ENCODE results near the gene ANO1.

The ANO1 gene

GRCh38 chr11:70201882-70202861 lies 124.1 kb downstream of the ANO1 start:
- Histone ChIP-seq H3K4me1 (ENCODE audit: low read length) (no peaks in the 10 kb centered on the region), H3K4me3 (ENCODE audit: low read length) (no peak overlapping the region), H3K27me3 (replicated peaks; ENCODE audit: insufficient read depth, low read length) (peaks cover 33% of the 10 kb centered on the region), H3K4me2 (ENCODE audit: low read depth, low read length) (peak overlapping the region; percentile 33; the same call in 1 of the 2 replicates), H3K9me3 (replicated peaks; ENCODE audit: insufficient read depth, low read length) (no peaks in the 10 kb centered on the region), H3K79me2 (ENCODE audit: low read length) (peaks cover 39% of the 10 kb centered on the region), H3K36me3 (replicated peaks; ENCODE audit: insufficient read depth, low read length) (no peaks in the 10 kb centered on the region; the same call in 1 of the 2 replicates), H3F3A (ENCODE audit: insufficient read depth, low read length) (peaks cover 12% of the 10 kb centered on the region), H4K20me1 (ENCODE audit: insufficient read depth, low read length) (no peaks in the 10 kb centered on the region), H3K27ac (ENCODE audit: low read length) (no peak overlapping the region), H3K9ac (ENCODE audit: low read length) (no peak overlapping the region), H2AFZ (ENCODE audit: low read length) (peak overlapping the region; percentile 2; the same call in 1 of the 2 replicates), H3K9me2 (replicated peaks; ENCODE audit: insufficient read depth, low read length) (no peaks in the 10 kb centered on the region)
- TF ChIP-seq EZH2phosphoT487 (IDR thresholded peaks at IDR 0.05; ENCODE audit: low read length) (no peak), CTCF (IDR thresholded peaks at IDR 0.05; ENCODE audit: low read length) (no peak), EZH2 (optimal IDR thresholded peaks at IDR 0.05; ENCODE audit: low read depth, low read length) (no peak)
- no peak for DNase-seq

- Histone ChIP-seq H3K9me3 (replicated peaks; ENCODE audit: insufficient read depth, low read length) (no peaks in the 10 kb centered on the region), H3F3A (ENCODE audit: insufficient read depth, low read length) (peaks cover 12% of the 10 kb centered on the region), H3K27me3 (replicated peaks; ENCODE audit: insufficient read depth, low read length) (peaks cover 33% of the 10 kb centered on the region), H2AFZ (ENCODE audit: low read length) (peak within 1 kb of the TSS; percentile 90), H3K9ac (ENCODE audit: low read length) (peak within 1 kb of the TSS; percentile 98), H3K36me3 (replicated peaks; ENCODE audit: insufficient read depth, low read length) (no peaks in the 10 kb centered on the region; the same call in 1 of the 2 replicates), H3K4me2 (ENCODE audit: low read depth, low read length) (peak within 1 kb of the TSS; percentile 82), H4K20me1 (ENCODE audit: insufficient read depth, low read length) (no peaks in the 10 kb centered on the region), H3K9me2 (replicated peaks; ENCODE audit: insufficient read depth, low read length) (no peaks in the 10 kb centered on the region), H3K27ac (ENCODE audit: low read length) (peak within 1 kb of the TSS; percentile 86), H3K79me2 (ENCODE audit: low read length) (peaks cover 40% of the 10 kb centered on the region), H3K4me1 (ENCODE audit: low read length) (no peaks in the 10 kb centered on the region), H3K4me3 (ENCODE audit: low read length) (peak within 1 kb of the TSS; percentile 98)
- TF ChIP-seq CTCF (IDR thresholded peaks at IDR 0.05; ENCODE audit: low read length) (no peak), EZH2 (optimal IDR thresholded peaks at IDR 0.05; ENCODE audit: low read depth, low read length) (no peak), EZH2phosphoT487 (IDR thresholded peaks at IDR 0.05; ENCODE audit: low read length) (no peak)
- DNase-seq: peak; percentile 97
Measured at GRCh38 chr11:70202920-70203750, 125.0 kb downstream of the ANO1 start, which contains the start of gene FADD. Gene FADD (plus strand): TSS chr11:70203296. CDS start chr11:70203460, 164 bp downstream.

- no peaks in the 10 kb centered on the region for H4K20me1 ChIP-seq (ENCODE audit: insufficient read depth, low read length)
- no peak overlapping the region for H2AFZ ChIP-seq (ENCODE audit: low read length)
- TF ChIP-seq EZH2phosphoT487 (IDR thresholded peaks at IDR 0.05; ENCODE audit: low read length) (no peak), CTCF (IDR thresholded peaks at IDR 0.05; ENCODE audit: low read length) (no peak), EZH2 (optimal IDR thresholded peaks at IDR 0.05; ENCODE audit: low read depth, low read length) (no peak)
- peaks cover 26% of the 10 kb centered on the region for H3K27me3 ChIP-seq (replicated peaks; ENCODE audit: insufficient read depth, low read length)
- H3K79me2 ChIP-seq (ENCODE audit: low read length): peaks cover 40% of the 10 kb centered on the region
- peaks cover 12% of the 10 kb centered on the region for H3F3A ChIP-seq (ENCODE audit: insufficient read depth, low read length)
- no peaks in the 10 kb centered on the region for H3K9me3 ChIP-seq (replicated peaks; ENCODE audit: insufficient read depth, low read length)
- H3K27ac ChIP-seq (ENCODE audit: low read length): peak overlapping the region; percentile 86
- no peaks in the 10 kb centered on the region; the same call in 1 of the 2 replicates for H3K36me3 ChIP-seq (replicated peaks; ENCODE audit: insufficient read depth, low read length)
- H3K4me2 ChIP-seq (ENCODE audit: low read depth, low read length): peak overlapping the region; percentile 82
- no peaks in the 10 kb centered on the region for H3K4me1 ChIP-seq (ENCODE audit: low read length)
- no peaks in the 10 kb centered on the region for H3K9me2 ChIP-seq (replicated peaks; ENCODE audit: insufficient read depth, low read length)
- peak overlapping the region; percentile 98 for H3K9ac ChIP-seq (ENCODE audit: low read length)
- peak; percentile 79 for DNase-seq
- H3K4me3 ChIP-seq (ENCODE audit: low read length): peak overlapping the region; percentile 98
Measured at GRCh38 chr11:70203751-70204465, 125.8 kb downstream of the ANO1 start.
